Measurements from ENCODE around the gene USP48.
"Not testable (repeated sequence)": the region's sequence is repeated elsewhere in the genome, so short reads cannot be mapped to it uniquely, and the experiment has no call there.

USP48 gene

GRCh38 chr1:21793104-21793503 lies 10.2 kb upstream of the USP48 start:
- TF ChIP-seq, protein P1, sequence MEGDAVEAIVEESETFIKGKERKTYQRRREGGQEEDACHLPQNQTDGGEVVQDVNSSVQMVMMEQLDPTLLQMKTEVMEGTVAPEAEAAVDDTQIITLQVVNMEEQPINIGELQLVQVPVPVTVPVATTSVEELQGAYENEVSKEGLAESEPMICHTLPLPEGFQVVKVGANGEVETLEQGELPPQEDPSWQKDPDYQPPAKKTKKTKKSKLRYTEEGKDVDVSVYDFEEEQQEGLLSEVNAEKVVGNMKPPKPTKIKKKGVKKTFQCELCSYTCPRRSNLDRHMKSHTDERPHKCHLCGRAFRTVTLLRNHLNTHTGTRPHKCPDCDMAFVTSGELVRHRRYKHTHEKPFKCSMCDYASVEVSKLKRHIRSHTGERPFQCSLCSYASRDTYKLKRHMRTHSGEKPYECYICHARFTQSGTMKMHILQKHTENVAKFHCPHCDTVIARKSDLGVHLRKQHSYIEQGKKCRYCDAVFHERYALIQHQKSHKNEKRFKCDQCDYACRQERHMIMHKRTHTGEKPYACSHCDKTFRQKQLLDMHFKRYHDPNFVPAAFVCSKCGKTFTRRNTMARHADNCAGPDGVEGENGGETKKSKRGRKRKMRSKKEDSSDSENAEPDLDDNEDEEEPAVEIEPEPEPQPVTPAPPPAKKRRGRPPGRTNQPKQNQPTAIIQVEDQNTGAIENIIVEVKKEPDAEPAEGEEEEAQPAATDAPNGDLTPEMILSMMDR (IDR thresholded peaks at IDR 0.05; ENCODE audit: unreplicated experiment in 3 of 3): no peak

GRCh38 chr1:21786640-21787039 lies 3.7 kb upstream of the USP48 start:
- Mint-ChIP-seq H3K27ac (peak overlapping the region in 2 of 3 experiments; percentile 9 to 23), H3K4me3 (peak overlapping the region; percentile 14 to 61 (median 35)), H3K4me1 (peaks cover 4% of the 10 kb centered on the region), H3K36me3 (ENCODE audit: low read depth) (no peaks in the 10 kb centered on the region), H3K9me3 (no peaks in the 10 kb centered on the region), H3K27me3 (ENCODE audit: low read depth) (peaks cover 5% of the 10 kb centered on the region)
- TF ChIP-seq, protein P1 (IDR thresholded peaks at IDR 0.05; ENCODE audit: unreplicated experiment in 3 of 3): no peak

More at GRCh38 chr1:21793104-21793503, 10.2 kb upstream of the USP48 start:
- Mint-ChIP-seq H3K4me3 (no peak overlapping the region), H3K9me3 (peaks cover 5% of the 10 kb centered on the region), H3K36me3 (ENCODE audit: low read depth) (no peaks in the 10 kb centered on the region), H3K4me1 (no peaks in the 10 kb centered on the region), H3K27me3 (ENCODE audit: low read depth) (peaks cover 5% of the 10 kb centered on the region), H3K27ac (no peak overlapping the region)

DNA sequence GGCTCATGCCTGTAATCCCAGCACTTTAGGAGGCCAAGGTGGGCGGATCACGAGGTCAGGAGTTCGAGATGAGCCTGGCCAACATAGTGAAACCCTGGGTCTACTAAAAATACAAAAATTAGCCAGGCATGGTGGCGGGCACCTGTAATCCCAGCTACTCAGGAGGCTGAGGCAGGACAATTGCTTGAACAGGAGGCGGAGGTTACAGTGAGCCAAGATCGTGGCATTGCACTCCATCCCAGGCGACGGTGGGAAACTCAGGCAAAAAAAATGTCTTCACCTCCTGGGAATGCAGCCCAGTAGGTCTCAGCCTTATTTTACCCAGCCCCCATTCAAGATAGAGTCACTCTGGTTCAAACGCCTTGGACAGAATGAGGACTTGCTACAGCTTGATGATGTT lies 2.8 kb upstream of the USP48 start:
- not testable (repeated sequence) for H3K27ac Mint-ChIP-seq; H3K9me3 Mint-ChIP-seq; H3K27me3 Mint-ChIP-seq (ENCODE audit: low read depth); H3K36me3 Mint-ChIP-seq (ENCODE audit: low read depth); H3K4me1 Mint-ChIP-seq
- H3K4me3 Mint-ChIP-seq: peak overlapping the region in 1 of 3 experiments; percentile 52

DNA sequence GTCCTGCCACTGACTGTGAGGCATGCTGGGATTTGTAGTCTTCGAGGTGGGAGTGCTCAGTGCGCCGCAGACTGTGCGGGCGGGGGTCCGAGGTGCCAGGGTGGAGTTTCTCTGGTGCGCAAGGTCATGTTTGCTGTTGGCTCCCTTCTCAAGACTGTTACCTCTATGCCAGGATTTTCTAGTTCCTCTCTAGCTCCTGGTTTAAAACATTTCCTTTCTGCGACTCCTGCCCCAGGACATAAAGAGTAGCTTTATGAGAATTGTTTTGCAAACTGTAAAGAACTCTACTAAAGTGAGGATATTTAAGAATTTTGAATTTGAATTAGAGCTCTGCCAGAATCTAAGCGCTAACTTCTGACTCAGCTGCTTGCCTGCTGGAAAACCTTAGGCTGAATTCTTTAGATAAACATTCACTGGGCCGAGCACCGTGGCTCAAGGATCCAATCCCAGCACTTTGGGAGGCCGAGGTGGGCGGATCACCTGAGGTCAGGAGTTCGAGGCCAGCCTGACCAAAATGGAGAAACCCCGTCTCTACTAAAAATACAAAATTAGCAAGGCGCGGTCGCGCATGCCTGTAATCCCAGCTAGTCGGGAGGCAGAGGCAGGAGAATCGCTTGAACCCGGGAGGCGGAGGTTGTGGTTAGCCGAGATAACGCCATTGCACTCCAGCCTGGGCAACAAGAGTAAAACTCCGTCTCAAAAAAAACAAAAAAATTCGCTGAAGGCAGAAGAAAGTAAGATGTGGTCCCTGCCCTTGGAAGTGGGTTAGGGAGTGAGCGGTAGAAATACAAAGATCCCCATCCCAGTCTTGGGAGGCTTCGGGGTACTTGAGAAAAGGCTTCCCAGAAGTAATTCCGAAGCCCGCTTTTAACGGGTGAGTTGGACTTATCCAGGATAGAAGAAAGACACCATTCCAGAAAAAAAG lies 992 bp upstream of the USP48 start:
- peak overlapping the region; percentile 100 for H3K27ac Mint-ChIP-seq
- H3K4me1 Mint-ChIP-seq: peaks cover 16% of the 10 kb centered on the region
- TF ChIP-seq, protein P1 (IDR thresholded peaks at IDR 0.05; ENCODE audit: unreplicated experiment in 3 of 3): no peak
- peaks cover 5% of the 10 kb centered on the region for H3K27me3 Mint-ChIP-seq (ENCODE audit: low read depth)
- peaks cover 7% of the 10 kb centered on the region for H3K36me3 Mint-ChIP-seq (ENCODE audit: low read depth)
- no peaks in the 10 kb centered on the region for H3K9me3 Mint-ChIP-seq
- H3K4me3 Mint-ChIP-seq: peak overlapping the region; percentile 89 to 99 (median 96)

- H3K27me3 Mint-ChIP-seq (ENCODE audit: low read depth): no peaks in the 10 kb centered on the region
- peak overlapping the region; percentile 95 to 100 (median 100) for H3K27ac Mint-ChIP-seq
- TF ChIP-seq, protein P1 (IDR thresholded peaks at IDR 0.05; ENCODE audit: unreplicated experiment in 3 of 3): no peak
- H3K4me3 Mint-ChIP-seq: peak overlapping the region; percentile 89 to 99 (median 96)
- peaks cover 8% of the 10 kb centered on the region for H3K36me3 Mint-ChIP-seq (ENCODE audit: low read depth)
- peaks cover 6% of the 10 kb centered on the region for H3K9me3 Mint-ChIP-seq
- peaks cover 16% of the 10 kb centered on the region for H3K4me1 Mint-ChIP-seq
Observed at GRCh38 chr1:21782349-21782867, 541 bp downstream of the USP48 start.

DNA sequence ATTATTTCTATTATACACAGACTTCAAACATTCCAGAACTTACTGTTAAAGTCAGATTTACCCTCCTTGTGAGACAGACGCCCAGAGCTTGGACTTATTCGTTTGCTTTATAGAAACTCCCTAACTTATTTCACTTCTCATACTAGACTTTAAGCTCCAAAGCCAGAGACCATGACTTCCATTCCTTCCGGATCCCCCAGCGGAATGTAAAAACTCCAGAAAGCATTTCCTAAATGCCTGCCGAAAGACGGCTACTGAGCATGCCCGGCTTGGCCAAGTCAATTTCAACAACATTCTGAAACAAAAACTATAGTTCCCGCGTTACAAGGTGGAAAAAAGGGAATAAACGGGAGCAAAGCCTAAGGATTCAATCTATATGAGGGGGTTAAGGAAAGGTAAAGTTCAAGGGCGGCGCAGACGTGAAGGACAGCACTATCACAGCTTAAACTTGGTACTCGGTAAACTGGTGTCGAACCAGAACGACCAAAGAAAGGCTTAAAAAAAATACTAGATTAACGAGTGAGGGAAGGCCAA lies 1.1 kb downstream of the USP48 start:
- Mint-ChIP-seq H3K27ac (peak overlapping the region; percentile 95 to 100 (median 100)), H3K4me3 (peak overlapping the region; percentile 89 to 99 (median 96)), H3K4me1 (peaks cover 16% of the 10 kb centered on the region), H3K27me3 (ENCODE audit: low read depth) (no peaks in the 10 kb centered on the region), H3K9me3 (peaks cover 8% of the 10 kb centered on the region), H3K36me3 (ENCODE audit: low read depth) (peaks cover 11% of the 10 kb centered on the region)
- TF ChIP-seq, protein P1 (IDR thresholded peaks at IDR 0.05; ENCODE audit: unreplicated experiment in 3 of 3): no peak
